ENCODE data around the gene FAM193B. TPM values are rescaled to one million over a fixed set of nuclear protein-coding genes. Genes with fewer than 3 reads are reported as not detected.
"Not testable (repeated sequence)": the region's sequence is repeated elsewhere in the genome, so short reads cannot be mapped to it uniquely, and the experiment has no call there.

Gene FAM193B
- total RNA-seq, 1 donor from 2014 or later: 71.2 TPM

DNA sequence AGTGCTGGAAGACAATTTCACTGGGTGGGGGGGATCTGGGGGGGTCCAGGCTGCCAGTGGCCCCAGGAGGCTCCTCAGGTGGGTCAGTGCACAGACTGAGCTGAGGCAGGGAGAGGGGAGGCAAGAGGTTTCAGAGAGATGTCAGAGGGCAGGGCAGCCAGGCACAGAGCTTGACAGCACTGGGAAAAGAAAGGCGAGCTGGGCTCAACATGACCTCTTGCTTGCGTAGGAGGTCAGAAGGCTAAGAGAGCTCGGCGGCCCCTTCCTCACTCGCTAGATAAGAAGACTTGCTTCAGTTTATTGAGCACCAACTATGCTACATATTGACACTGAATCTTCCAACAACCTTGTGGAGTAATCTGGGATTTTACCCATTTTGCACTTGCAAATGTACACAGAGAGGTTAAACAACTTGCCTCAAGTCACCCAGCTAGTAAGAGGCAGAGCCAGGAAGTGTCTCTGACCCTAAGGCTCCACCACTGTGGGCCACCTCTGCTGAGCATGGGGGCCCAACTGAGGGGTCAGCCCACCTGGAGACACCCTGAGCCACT is 60.5 kb downstream of the FAM193B start:
- peak overlapping the region; percentile 81 for H3K27ac Mint-ChIP-seq
- intact Hi-C loops (cut with micrococcal nuclease): no loop called here
- DNase-seq: no peak
- H3K36me3 Mint-ChIP-seq (ENCODE audit: low read depth): peaks cover 20% of the 10 kb centered on the region
- H3K9me3 Mint-ChIP-seq: no peaks in the 10 kb centered on the region
- H3K4me1 Mint-ChIP-seq: peaks cover 35% of the 10 kb centered on the region
- peaks cover 10% of the 10 kb centered on the region for H3K27me3 Mint-ChIP-seq
- peak overlapping the region; percentile 44 for H3K4me3 Mint-ChIP-seq

DNA sequence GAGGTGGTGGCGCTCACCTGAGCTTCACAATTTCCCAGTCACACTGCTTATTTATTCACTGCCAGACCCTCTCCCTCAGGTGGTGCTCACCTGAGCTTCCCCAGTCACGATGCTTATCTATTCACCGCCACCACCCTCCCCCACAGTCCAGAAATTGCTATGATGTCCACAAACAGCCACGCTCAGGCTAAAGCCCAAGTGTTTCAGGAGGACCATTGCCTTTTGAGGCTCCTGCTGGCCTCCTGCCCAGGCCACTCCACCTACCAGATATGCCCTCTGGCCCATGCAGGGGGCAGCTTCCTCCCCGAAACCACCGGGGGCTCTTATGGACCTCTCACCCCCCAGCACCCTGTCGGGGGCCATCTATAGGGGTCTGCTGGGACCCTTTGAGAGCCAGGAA is 61.5 kb downstream of the FAM193B start:
- peak overlapping the region; percentile 66 for H3K27ac Mint-ChIP-seq
- peaks cover 2% of the 10 kb centered on the region for H3K27me3 Mint-ChIP-seq
- peaks cover 23% of the 10 kb centered on the region for H3K36me3 Mint-ChIP-seq (ENCODE audit: low read depth)
- DNase-seq: no peak
- H3K4me3 Mint-ChIP-seq: no peak overlapping the region
- intact Hi-C loops (cut with micrococcal nuclease): no loop called here
- H3K9me3 Mint-ChIP-seq: no peaks in the 10 kb centered on the region
- peaks cover 26% of the 10 kb centered on the region for H3K4me1 Mint-ChIP-seq

DNA sequence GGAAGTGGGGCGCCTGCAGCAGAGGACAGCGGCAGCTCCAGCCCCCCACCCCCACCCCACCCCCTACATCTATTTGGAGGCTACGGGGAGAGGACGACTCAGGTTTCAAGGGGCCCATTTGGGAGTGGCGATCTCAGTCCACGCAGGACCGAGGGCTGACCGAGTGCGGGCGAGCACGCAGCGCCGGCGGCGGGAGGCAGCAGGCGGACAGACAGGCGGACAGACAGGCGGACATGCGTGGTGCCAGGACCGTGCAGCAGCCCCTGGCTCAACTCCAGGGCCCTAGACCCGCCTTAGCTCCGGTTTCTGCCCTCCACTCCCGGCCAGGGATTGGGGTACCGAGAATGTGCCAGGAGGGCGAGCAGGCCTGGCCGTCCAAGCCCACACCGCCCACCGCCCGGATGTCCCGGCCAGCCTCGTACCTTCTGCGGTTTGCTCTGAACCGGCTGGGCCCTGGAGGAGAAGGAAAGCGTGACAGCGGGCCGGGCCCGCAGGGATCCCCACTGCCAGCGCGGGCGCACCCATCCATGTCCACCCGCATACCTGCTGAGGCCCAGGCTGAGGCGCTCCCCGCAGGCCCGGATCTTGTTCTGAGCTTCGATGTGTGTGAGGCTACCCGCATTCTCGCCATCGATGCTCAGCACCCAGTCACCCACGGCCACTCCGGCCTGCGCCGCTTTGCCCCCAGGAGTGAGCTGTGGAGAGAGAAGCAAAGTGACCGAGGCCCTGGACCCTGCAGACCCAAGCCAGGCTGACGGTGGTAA is 62.2 kb downstream of the FAM193B start:
- peaks cover 26% of the 10 kb centered on the region for H3K36me3 Mint-ChIP-seq (ENCODE audit: low read depth)
- no peak overlapping the region for H3K4me3 Mint-ChIP-seq
- H3K27me3 Mint-ChIP-seq: no peaks in the 10 kb centered on the region
- no peaks in the 10 kb centered on the region for H3K9me3 Mint-ChIP-seq
- intact Hi-C loops (cut with micrococcal nuclease): no loop called here
- H3K4me1 Mint-ChIP-seq: peaks cover 25% of the 10 kb centered on the region
- no peak for DNase-seq
- H3K27ac Mint-ChIP-seq: peak overlapping the region; percentile 66

DNA sequence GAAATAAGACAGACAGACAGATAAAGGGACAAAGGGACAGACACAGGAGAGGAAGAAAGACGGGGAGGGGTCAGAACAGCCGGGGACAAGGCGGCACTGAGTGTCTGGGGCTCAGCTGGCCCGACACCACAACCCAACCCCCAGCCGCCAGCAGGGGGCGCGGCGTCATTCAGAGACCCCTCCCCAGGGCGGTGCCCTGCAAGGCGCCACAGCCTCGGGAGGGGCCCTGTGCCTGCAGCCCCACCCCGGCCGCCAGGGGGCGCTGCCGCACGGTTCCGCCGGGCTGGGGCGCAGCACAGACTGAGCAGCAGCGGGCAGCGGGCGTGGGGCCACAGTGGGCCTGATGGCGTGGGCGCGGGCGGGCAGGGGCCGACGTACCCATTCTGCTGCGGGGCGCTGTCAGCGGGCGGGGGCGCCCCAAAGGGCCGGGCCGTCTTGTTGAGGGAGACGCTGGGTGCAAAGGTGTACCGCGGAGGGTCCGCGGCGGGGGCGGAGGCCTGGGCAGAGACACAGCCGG is 62.9 kb downstream of the FAM193B start:
- no peaks in the 10 kb centered on the region for H3K9me3 Mint-ChIP-seq
- DNase-seq: peak; percentile 81
- H3K27ac Mint-ChIP-seq: no peak overlapping the region
- peaks cover 25% of the 10 kb centered on the region for H3K4me1 Mint-ChIP-seq
- H3K4me3 Mint-ChIP-seq: no peak overlapping the region
- intact Hi-C loops (cut with micrococcal nuclease): no loop called here
- H3K27me3 Mint-ChIP-seq: no peaks in the 10 kb centered on the region
- peaks cover 28% of the 10 kb centered on the region for H3K36me3 Mint-ChIP-seq (ENCODE audit: low read depth)

DNA sequence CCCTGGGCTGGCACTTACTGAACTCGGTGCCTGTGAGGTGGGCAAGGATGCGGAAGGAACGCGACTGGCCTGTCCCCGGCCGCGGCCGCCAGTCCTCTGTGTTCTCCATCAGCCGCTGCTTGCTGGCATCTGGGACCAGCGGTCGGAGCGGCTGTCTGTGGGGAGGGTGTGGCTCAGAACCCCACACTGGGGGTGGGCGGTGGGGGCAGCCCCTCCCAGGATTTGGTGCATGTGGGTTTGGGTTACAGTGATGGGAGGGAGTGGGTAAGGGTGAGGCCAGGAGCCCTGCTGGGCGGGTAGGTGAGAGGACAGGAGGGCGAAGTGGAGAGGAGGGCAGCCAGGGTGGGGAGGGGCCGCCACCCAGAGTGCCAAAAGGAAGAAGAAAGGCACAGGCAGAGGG is 63.4 kb downstream of the FAM193B start:
- no peaks in the 10 kb centered on the region for H3K9me3 Mint-ChIP-seq
- H3K4me1 Mint-ChIP-seq: peaks cover 22% of the 10 kb centered on the region
- H3K4me3 Mint-ChIP-seq: no peak overlapping the region
- no peaks in the 10 kb centered on the region for H3K27me3 Mint-ChIP-seq
- DNase-seq: no peak
- no peak overlapping the region for H3K27ac Mint-ChIP-seq
- H3K36me3 Mint-ChIP-seq (ENCODE audit: low read depth): peaks cover 32% of the 10 kb centered on the region
- intact Hi-C loops (cut with micrococcal nuclease): no loop called here

DNA sequence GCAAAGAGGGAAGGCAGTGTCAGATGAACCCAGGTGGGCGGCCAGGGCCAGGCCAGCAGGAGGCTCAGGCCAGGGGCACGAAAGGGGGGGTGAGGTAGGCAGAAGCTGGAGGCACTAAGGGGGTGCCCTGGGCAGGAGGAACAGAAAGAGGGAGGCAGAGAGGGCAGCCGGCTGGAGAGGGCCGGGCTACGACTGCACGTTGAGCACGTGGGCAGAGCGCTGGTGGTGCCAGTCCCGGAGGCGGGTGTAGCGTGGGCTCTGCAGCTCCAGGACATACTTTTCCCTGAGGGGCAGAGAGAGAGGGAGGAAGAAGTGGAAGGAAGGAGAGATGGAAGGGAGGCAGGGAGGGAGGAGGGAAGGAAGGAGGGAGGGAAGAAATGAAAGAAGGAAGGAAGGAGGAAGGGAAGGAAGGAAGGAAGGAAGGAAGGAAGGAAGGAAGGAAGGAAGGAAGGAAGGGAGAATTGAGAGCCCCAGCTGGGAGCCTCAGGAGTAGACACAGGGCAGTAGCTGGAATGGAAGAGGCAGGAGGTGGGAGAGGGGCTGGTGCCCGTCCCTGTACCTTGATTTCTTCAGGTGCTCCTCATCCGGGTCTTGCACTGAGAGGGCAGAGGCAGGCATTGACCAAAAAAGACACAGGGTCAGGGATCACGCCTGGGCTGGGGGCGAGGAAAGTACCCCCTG is 63.9 kb downstream of the FAM193B start:
- Mint-ChIP-seq H3K27me3 (no peaks in the 10 kb centered on the region), H3K27ac (no peak overlapping the region), H3K9me3 (no peaks in the 10 kb centered on the region), H3K36me3 (ENCODE audit: low read depth) (peaks cover 33% of the 10 kb centered on the region), H3K4me1 (peaks cover 17% of the 10 kb centered on the region), H3K4me3 (no peak overlapping the region)
- intact Hi-C loops (cut with micrococcal nuclease): no loop called here
- DNase-seq: no peak

DNA sequence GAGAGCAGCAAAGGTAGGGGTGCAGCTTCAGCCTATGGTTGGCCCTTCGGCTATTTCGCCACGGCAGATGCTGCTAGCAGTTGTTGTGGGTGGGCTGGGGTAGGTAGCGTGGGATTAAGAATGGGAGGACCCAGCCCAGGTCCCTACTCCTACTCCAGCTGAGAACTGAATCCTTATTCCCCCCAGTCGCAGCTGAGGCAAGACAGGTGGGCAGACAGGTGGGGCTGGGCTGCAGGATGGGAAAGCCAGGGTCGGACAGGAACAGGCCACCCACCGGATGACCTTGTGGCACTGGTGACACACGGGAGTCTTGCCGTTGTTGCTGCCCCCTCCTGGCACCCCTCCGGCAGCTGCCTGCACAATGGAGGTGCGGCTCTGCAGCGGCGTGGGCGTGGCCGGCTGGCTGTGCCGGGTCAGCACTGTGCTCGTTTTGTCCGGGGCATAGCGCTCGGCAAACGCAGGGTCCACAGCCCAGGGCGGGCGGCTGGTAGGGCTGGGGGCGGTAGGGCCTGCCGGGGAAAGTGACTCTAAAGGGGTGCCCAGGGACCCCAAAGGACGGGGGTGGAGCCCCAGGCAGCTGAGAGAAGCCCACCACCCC is 65.1 kb downstream of the FAM193B start:
- peaks cover 11% of the 10 kb centered on the region for H3K4me1 Mint-ChIP-seq
- intact Hi-C loops (cut with micrococcal nuclease): no loop called here
- H3K9me3 Mint-ChIP-seq: no peaks in the 10 kb centered on the region
- DNase-seq: no peak
- H3K36me3 Mint-ChIP-seq (ENCODE audit: low read depth): peaks cover 33% of the 10 kb centered on the region
- H3K27me3 Mint-ChIP-seq: no peaks in the 10 kb centered on the region
- H3K27ac Mint-ChIP-seq: no peak overlapping the region
- H3K4me3 Mint-ChIP-seq: no peak overlapping the region

DNA sequence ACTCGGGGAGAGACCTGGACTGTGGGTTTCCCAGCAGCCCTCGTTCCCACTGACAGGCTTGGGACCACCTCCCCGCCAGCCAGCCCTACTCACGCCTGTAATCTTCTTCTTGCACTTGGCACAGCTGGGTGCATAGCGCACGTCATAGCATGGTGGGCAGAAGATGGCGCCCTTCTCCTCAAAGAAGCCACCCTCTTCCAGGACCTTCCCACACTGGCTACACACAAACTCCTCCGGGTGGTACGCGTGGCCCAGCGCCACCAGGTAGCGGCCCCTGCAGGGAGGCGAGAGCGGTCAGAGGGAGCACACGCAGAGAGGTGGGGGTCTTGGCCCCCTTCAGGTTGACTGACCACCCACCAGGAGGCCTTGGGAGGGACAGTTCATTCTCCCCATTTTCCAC is 66.4 kb downstream of the FAM193B start:
- intact Hi-C loops (cut with micrococcal nuclease): no loop called here

DNA sequence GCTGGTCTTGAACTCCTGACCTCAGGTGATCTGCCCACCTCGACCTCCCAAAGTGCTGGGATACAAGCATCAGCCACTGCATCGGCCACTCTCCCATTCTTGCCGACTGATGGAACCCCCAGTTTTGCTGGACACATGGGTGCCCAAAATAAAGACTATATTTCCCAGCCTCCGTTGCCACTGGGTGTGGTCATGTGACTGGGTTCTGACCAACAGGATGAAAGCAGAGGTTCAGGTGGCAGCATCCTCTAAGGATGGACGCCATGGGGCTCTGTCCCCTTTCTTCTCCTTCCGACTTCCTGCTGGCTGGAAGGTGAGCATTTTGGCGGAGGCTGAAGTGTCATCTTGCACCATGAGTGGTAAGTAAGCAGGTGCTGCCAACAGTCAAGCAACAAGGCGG is 67.2 kb downstream of the FAM193B start:
- peaks cover 30% of the 10 kb centered on the region for H3K36me3 Mint-ChIP-seq (ENCODE audit: low read depth)
- DNase-seq: no peak
- H3K27ac Mint-ChIP-seq: no peak overlapping the region
- H3K4me3 Mint-ChIP-seq: no peak overlapping the region
- no peaks in the 10 kb centered on the region for H3K27me3 Mint-ChIP-seq
- intact Hi-C loops (cut with micrococcal nuclease): no loop called here
- no peaks in the 10 kb centered on the region for H3K9me3 Mint-ChIP-seq
- H3K4me1 Mint-ChIP-seq: peaks cover 3% of the 10 kb centered on the region

More for the DNA sequence above, 66.4 kb downstream of the FAM193B start:
- DNase-seq: no peak
- H3K9me3 Mint-ChIP-seq: no peaks in the 10 kb centered on the region
- H3K4me3 Mint-ChIP-seq: no peak overlapping the region
- H3K27me3 Mint-ChIP-seq: no peaks in the 10 kb centered on the region
- H3K36me3 Mint-ChIP-seq (ENCODE audit: low read depth): peaks cover 32% of the 10 kb centered on the region
- peaks cover 5% of the 10 kb centered on the region for H3K4me1 Mint-ChIP-seq
- no peak overlapping the region for H3K27ac Mint-ChIP-seq

DNA sequence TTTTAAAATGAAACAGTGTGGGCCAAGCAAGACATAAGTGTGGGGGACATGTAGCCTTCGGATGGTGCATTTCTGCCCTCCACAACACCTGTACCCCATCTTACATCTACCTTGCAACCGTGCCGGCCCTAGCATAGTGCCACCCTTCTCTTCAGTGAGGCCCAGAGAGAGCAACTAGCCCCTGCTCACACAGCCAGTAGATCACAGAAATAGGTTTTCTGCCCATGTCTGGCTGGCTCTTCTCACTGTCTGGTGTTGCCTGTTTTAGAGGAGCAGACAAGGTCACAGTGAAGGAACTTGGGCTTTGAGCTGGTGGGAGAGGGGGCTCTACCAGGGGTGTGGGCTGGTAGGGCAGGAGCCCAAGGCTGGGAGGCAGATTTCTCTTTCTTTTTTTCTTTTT is 68.1 kb downstream of the FAM193B start:
- H3K36me3 Mint-ChIP-seq (ENCODE audit: low read depth): peaks cover 29% of the 10 kb centered on the region
- H3K9me3 Mint-ChIP-seq: no peaks in the 10 kb centered on the region
- H3K27me3 Mint-ChIP-seq: no peaks in the 10 kb centered on the region
- no peak for DNase-seq
- intact Hi-C loops (cut with micrococcal nuclease): no loop called here
- H3K27ac Mint-ChIP-seq: no peak overlapping the region
- H3K4me3 Mint-ChIP-seq: no peak overlapping the region
- peaks cover 3% of the 10 kb centered on the region for H3K4me1 Mint-ChIP-seq

DNA sequence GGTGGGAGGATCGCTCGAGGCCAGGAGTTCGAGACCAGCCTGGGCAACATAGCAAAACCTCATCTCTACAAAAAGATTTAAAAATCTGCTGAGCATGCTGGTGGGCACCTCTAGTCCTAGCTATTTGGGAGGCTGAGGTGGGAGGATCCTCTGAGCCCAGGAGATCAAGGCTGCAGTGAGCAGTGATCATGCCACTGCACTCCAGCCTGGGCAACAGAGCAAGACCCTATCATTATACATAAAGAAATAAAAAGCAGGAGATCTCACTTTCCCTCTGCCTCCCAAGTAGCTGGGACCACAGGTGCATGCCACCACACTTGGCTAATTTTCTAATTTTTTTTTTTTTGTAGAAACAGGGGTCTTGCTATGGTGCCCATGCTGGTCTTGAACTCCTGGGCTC is 68.6 kb downstream of the FAM193B start:
- H3K27ac Mint-ChIP-seq; H3K9me3 Mint-ChIP-seq; H3K4me1 Mint-ChIP-seq; intact Hi-C loops (cut with micrococcal nuclease); DNase-seq; H3K27me3 Mint-ChIP-seq; H3K4me3 Mint-ChIP-seq: not testable (repeated sequence)
- peaks cover 26% of the 10 kb centered on the region for H3K36me3 Mint-ChIP-seq (ENCODE audit: low read depth)

DNA sequence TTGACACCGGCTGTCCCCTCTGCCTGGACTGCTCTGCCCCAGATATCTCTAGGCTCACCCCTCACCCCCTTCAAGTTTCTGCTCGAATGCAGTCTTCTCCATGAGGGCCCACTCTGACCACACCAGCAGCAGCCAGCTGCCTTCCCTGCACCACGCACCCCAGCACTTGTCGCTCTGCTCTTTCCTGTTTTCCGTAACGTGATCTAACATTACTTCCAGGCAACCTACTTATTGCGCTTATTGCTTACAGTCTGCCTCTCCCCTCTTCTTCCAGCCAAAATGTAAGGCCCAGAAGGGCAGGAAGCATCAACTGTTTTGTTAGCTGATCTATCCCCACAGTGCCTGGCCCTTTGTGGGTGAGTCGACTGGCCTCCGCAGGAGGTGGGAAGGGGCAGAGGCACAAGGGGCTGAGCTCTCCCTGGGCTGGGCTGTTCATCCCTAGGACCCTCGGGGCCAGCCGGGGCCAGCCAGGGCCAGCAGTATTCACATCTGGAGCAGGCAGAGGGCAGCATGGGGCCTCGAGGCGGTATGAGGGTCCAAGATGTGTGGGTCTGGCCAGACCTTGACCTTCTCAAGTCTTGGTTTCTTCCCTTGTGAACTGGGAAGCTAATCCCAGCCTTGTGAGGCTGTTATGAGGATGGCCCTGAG is 69.3 kb downstream of the FAM193B start:
- no peak for DNase-seq

DNA sequence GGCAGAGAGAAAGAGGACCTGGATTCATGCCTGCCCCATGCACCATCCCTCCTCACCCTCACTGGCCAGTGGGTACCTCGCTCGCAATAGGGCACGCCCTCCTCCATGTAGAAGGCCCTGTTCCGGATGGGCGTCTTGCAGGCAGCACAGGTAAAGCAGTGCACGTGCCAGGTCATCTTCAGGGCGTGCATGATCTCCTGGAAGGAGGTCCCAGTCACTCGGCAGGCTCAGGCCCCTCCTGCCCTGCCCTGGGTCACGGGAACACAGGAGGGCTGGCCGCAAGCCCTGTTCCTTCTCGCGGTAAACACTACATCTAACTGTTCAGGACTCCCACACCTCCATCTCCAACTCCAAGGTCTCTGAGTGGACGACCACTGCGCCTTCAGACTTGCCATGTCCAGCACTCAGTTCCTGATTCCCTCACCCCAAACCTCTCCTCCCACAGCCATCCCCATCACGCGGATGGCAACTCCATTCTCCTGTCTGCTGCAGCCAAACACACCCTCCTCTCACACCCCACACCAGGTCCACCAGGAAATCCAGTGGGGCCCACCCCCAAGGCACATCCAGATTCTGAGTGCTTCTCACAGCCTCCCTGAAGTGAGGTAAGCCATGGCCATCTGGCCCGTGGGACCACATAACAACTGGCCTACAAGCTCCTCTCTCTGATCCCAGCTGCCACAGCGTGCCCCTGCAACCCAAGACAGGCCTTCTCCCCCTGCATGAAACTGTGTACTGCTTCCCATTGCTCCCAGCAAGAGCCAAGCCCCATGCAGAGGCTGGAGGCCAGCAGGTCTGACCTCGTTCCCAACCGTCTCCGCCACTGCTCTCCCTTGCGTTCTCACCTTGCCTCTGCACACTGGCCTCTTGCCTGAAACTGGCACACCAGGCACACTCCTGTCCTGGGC is 70.1 kb downstream of the FAM193B start:
- Mint-ChIP-seq H3K4me3 (no peak overlapping the region), H3K9me3 (no peaks in the 10 kb centered on the region), H3K4me1 (peaks cover 8% of the 10 kb centered on the region), H3K36me3 (ENCODE audit: low read depth) (peaks cover 18% of the 10 kb centered on the region), H3K27ac (peak overlapping the region; percentile 10), H3K27me3 (no peaks in the 10 kb centered on the region)
- DNase-seq: no peak
- intact Hi-C loops (cut with micrococcal nuclease): no loop called here

More for the DNA sequence above, 69.3 kb downstream of the FAM193B start:
- Mint-ChIP-seq H3K4me1 (peaks cover 3% of the 10 kb centered on the region), H3K27me3 (no peaks in the 10 kb centered on the region), H3K9me3 (no peaks in the 10 kb centered on the region), H3K36me3 (ENCODE audit: low read depth) (peaks cover 19% of the 10 kb centered on the region), H3K4me3 (no peak overlapping the region), H3K27ac (peak overlapping the region; percentile 10)
- intact Hi-C loops (cut with micrococcal nuclease): no loop called here
